GM23338 (cell line): ENCODE data around the gene RHOBTB3.

Experiments
- CREB1 ChIP-seq: fragments of 250-450 bp; sonication (Bioruptor Pico); IDR thresholded peaks from 2 replicates; pipeline ENCODE4 v1.5.0; 2020; ENCODE audit warnings: low read depth, mild to moderate bottlenecking, moderate library complexity
- EZH2 ChIP-seq: fragments of 200-600 bp; sonication (generic); IDR thresholded peaks from one replicate; pipeline ENCODE4 v1.8.0; 2017; ENCODE audit warnings: antibody characterized with exemption, mild to moderate bottlenecking, low read depth; ENCODE audit not compliant: unreplicated experiment
- EZH2phosphoT487 ChIP-seq: fragments of 200-600 bp; sonication (generic); IDR thresholded peaks from one replicate; pipeline ENCODE4 v1.8.1; 2018; ENCODE audit warnings: antibody characterized with exemption; ENCODE audit not compliant: unreplicated experiment
- JUNB ChIP-seq: IDR thresholded peaks from one replicate; pipeline ENCODE4 v1.6.1; 2016; ENCODE audit warnings: antibody characterized with exemption; ENCODE audit not compliant: unreplicated experiment
- NANOG ChIP-seq: IDR thresholded peaks from 2 replicates; pipeline ENCODE4 v1.6.1; 2016; ENCODE audit warnings: antibody characterized with exemption, borderline replicate concordance
- POLR2AphosphoS5 ChIP-seq: IDR thresholded peaks from 2 replicates; pipeline ENCODE4 v1.6.1; 2016; ENCODE audit warnings: antibody characterized with exemption, low read depth
- STAT1 ChIP-seq: IDR thresholded peaks from one replicate; pipeline ENCODE4 v1.6.1; 2016; ENCODE audit warnings: antibody characterized with exemption; ENCODE audit not compliant: unreplicated experiment
- ZNF331 ChIP-seq: fragments of 250-450 bp; sonication (Bioruptor Pico); IDR thresholded peaks from 2 replicates; pipeline ENCODE4 v1.5.0; 2020; ENCODE audit warnings: low read depth, mild to moderate bottlenecking, moderate library complexity
- TF ChIP-seq, protein P1 (sequence below), 2 experiments: fragments of 200-600 bp in 1 of 2; sonication (generic) in 1 of 2; conservative IDR thresholded peaks; 2 replicates each; pipeline versions ENCODE4 v1.5.1 to v1.6.1; 2016 to 2017; ENCODE audit warnings: antibody characterized with exemption in 2 of 2, low read depth in 2 of 2, mild to moderate bottlenecking in 2 of 2, moderate library complexity in 1 of 2
- TF ChIP-seq, protein P2 (sequence below): IDR thresholded peaks from 2 replicates; pipeline ENCODE4 v1.6.1; 2016; ENCODE audit warnings: antibody characterized with exemption
- TF ChIP-seq, protein P3 (sequence below): IDR thresholded peaks from one replicate; pipeline ENCODE4 v1.6.1; 2018; ENCODE audit warnings: antibody characterized with exemption; ENCODE audit not compliant: unreplicated experiment
- TF ChIP-seq, protein P4 (sequence below): fragments of 250-450 bp; sonication (Bioruptor Pico); IDR thresholded peaks from 2 replicates; pipeline ENCODE4 v1.5.0; 2020; ENCODE audit warnings: mild to moderate bottlenecking, moderate library complexity

DNA sequence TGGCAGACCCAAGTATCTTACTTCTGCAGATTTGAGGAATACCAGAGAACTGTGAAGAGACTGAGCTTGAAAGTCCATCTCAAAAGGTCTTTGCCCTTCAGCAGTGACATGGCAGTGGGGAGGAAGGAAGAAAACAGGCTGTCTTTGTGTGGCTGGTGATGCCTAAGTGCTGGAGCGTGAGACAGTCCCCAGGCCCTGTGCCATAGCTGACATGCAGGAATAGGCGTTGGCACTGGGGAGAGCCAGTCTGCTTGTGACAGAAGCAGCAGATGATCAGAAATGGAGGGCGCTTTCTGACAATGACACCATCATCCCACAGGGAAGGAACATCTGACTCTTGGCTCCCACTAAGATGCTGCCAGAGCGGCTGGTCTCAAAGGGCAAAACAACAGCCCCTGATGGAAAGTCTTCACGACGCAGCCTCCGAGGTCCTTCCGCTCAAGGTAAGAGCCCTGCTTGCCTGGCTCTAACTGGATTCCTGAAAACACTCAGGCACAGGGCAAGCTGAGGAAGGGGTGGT is 106.9 kb downstream of the RHOBTB3 start:
- TF ChIP-seq, protein P1, sequence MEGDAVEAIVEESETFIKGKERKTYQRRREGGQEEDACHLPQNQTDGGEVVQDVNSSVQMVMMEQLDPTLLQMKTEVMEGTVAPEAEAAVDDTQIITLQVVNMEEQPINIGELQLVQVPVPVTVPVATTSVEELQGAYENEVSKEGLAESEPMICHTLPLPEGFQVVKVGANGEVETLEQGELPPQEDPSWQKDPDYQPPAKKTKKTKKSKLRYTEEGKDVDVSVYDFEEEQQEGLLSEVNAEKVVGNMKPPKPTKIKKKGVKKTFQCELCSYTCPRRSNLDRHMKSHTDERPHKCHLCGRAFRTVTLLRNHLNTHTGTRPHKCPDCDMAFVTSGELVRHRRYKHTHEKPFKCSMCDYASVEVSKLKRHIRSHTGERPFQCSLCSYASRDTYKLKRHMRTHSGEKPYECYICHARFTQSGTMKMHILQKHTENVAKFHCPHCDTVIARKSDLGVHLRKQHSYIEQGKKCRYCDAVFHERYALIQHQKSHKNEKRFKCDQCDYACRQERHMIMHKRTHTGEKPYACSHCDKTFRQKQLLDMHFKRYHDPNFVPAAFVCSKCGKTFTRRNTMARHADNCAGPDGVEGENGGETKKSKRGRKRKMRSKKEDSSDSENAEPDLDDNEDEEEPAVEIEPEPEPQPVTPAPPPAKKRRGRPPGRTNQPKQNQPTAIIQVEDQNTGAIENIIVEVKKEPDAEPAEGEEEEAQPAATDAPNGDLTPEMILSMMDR (conservative IDR thresholded peaks at IDR 0.05; ENCODE audit: low read depth in 2 of 2) = no peak
- no peak for TF ChIP-seq JUNB
- TF ChIP-seq, protein P2, sequence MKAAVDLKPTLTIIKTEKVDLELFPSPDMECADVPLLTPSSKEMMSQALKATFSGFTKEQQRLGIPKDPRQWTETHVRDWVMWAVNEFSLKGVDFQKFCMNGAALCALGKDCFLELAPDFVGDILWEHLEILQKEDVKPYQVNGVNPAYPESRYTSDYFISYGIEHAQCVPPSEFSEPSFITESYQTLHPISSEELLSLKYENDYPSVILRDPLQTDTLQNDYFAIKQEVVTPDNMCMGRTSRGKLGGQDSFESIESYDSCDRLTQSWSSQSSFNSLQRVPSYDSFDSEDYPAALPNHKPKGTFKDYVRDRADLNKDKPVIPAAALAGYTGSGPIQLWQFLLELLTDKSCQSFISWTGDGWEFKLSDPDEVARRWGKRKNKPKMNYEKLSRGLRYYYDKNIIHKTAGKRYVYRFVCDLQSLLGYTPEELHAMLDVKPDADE = no peak
- TF ChIP-seq POLR2AphosphoS5 = no peak
- no peak for TF ChIP-seq EZH2
- TF ChIP-seq, protein P3, sequence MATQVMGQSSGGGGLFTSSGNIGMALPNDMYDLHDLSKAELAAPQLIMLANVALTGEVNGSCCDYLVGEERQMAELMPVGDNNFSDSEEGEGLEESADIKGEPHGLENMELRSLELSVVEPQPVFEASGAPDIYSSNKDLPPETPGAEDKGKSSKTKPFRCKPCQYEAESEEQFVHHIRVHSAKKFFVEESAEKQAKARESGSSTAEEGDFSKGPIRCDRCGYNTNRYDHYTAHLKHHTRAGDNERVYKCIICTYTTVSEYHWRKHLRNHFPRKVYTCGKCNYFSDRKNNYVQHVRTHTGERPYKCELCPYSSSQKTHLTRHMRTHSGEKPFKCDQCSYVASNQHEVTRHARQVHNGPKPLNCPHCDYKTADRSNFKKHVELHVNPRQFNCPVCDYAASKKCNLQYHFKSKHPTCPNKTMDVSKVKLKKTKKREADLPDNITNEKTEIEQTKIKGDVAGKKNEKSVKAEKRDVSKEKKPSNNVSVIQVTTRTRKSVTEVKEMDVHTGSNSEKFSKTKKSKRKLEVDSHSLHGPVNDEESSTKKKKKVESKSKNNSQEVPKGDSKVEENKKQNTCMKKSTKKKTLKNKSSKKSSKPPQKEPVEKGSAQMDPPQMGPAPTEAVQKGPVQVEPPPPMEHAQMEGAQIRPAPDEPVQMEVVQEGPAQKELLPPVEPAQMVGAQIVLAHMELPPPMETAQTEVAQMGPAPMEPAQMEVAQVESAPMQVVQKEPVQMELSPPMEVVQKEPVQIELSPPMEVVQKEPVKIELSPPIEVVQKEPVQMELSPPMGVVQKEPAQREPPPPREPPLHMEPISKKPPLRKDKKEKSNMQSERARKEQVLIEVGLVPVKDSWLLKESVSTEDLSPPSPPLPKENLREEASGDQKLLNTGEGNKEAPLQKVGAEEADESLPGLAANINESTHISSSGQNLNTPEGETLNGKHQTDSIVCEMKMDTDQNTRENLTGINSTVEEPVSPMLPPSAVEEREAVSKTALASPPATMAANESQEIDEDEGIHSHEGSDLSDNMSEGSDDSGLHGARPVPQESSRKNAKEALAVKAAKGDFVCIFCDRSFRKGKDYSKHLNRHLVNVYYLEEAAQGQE = no peak
- no peak for TF ChIP-seq CREB1 (CRISPR knock-in tag)
- TF ChIP-seq ZNF331 (CRISPR knock-in tag) = no peak
- TF ChIP-seq STAT1 = no peak
- TF ChIP-seq NANOG = no peak
- TF ChIP-seq EZH2phosphoT487 = no peak
- TF ChIP-seq, protein P4, sequence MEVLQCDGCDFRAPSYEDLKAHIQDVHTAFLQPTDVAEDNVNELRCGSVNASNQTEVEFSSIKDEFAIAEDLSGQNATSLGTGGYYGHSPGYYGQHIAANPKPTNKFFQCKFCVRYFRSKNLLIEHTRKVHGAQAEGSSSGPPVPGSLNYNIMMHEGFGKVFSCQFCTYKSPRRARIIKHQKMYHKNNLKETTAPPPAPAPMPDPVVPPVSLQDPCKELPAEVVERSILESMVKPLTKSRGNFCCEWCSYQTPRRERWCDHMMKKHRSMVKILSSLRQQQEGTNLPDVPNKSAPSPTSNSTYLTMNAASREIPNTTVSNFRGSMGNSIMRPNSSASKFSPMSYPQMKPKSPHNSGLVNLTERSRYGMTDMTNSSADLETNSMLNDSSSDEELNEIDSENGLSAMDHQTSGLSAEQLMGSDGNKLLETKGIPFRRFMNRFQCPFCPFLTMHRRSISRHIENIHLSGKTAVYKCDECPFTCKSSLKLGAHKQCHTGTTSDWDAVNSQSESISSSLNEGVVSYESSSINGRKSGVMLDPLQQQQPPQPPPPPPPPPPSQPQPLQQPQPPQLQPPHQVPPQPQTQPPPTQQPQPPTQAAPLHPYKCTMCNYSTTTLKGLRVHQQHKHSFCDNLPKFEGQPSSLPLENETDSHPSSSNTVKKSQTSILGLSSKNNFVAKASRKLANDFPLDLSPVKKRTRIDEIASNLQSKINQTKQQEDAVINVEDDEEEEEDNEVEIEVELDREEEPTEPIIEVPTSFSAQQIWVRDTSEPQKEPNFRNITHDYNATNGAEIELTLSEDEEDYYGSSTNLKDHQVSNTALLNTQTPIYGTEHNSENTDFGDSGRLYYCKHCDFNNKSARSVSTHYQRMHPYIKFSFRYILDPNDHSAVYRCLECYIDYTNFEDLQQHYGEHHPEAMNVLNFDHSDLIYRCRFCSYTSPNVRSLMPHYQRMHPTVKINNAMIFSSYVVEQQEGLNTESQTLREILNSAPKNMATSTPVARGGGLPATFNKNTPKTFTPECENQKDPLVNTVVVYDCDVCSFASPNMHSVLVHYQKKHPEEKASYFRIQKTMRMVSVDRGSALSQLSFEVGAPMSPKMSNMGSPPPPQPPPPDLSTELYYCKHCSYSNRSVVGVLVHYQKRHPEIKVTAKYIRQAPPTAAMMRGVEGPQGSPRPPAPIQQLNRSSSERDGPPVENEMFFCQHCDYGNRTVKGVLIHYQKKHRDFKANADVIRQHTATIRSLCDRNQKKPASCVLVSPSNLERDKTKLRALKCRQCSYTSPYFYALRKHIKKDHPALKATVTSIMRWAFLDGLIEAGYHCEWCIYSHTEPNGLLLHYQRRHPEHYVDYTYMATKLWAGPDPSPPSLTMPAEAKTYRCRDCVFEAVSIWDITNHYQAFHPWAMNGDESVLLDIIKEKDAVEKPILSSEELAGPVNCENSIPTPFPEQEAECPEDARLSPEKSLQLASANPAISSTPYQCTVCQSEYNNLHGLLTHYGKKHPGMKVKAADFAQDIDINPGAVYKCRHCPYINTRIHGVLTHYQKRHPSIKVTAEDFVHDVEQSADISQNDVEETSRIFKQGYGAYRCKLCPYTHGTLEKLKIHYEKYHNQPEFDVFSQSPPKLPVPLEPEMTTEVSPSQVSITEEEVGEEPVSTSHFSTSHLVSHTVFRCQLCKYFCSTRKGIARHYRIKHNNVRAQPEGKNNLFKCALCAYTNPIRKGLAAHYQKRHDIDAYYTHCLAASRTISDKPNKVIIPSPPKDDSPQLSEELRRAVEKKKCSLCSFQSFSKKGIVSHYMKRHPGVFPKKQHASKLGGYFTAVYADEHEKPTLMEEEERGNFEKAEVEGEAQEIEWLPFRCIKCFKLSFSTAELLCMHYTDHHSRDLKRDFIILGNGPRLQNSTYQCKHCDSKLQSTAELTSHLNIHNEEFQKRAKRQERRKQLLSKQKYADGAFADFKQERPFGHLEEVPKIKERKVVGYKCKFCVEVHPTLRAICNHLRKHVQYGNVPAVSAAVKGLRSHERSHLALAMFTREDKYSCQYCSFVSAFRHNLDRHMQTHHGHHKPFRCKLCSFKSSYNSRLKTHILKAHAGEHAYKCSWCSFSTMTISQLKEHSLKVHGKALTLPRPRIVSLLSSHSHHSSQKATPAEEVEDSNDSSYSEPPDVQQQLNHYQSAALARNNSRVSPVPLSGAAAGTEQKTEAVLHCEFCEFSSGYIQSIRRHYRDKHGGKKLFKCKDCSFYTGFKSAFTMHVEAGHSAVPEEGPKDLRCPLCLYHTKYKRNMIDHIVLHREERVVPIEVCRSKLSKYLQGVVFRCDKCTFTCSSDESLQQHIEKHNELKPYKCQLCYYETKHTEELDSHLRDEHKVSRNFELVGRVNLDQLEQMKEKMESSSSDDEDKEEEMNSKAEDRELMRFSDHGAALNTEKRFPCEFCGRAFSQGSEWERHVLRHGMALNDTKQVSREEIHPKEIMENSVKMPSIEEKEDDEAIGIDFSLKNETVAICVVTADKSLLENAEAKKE (CRISPR knock-in tag) = no peak
